ENCODE data around the gene PDE8B. TPM values are rescaled to one million over a fixed set of nuclear protein-coding genes. Genes with fewer than 3 reads are reported as not detected.

PDE8B gene
- total RNA-seq, 1 donor from 2014 or later, result 2.0 TPM

DNA sequence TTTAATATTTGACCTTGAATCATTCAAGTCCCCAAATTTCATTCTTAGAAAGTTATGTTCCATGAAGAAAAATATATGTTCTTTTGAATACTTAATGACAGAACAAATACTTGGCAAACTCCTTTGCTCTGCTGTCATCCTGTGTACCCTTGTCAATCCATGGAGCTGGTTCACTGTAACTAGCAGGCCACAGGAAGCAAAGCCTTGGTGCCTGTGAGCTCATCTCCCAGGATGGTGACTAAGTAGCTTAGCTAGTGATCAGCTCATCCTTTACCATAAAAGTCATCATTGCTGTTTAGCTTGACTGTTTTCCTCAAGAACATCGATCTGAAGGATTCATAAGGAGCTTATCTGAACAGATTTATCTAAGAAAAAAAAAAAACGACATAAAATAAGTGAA lies 216.2 kb downstream of the PDE8B start:
- no peak for DNase-seq (ENCODE audit: extremely low spot score, unreplicated experiment)
- Mint-ChIP-seq H3K27ac (ENCODE audit: unreplicated experiment) (peak overlapping the region; percentile 14), H3K4me1 (ENCODE audit: unreplicated experiment) (peaks cover 42% of the 10 kb centered on the region), H3K27me3 (ENCODE audit: unreplicated experiment) (no peaks in the 10 kb centered on the region), H3K9me3 (ENCODE audit: unreplicated experiment) (no peaks in the 10 kb centered on the region), H3K4me3 (ENCODE audit: unreplicated experiment) (no peak overlapping the region), H3K36me3 (ENCODE audit: unreplicated experiment) (peaks cover 38% of the 10 kb centered on the region)
- TF ChIP-seq, protein P1, sequence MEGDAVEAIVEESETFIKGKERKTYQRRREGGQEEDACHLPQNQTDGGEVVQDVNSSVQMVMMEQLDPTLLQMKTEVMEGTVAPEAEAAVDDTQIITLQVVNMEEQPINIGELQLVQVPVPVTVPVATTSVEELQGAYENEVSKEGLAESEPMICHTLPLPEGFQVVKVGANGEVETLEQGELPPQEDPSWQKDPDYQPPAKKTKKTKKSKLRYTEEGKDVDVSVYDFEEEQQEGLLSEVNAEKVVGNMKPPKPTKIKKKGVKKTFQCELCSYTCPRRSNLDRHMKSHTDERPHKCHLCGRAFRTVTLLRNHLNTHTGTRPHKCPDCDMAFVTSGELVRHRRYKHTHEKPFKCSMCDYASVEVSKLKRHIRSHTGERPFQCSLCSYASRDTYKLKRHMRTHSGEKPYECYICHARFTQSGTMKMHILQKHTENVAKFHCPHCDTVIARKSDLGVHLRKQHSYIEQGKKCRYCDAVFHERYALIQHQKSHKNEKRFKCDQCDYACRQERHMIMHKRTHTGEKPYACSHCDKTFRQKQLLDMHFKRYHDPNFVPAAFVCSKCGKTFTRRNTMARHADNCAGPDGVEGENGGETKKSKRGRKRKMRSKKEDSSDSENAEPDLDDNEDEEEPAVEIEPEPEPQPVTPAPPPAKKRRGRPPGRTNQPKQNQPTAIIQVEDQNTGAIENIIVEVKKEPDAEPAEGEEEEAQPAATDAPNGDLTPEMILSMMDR (IDR thresholded peaks at IDR 0.05), result no peak

DNA sequence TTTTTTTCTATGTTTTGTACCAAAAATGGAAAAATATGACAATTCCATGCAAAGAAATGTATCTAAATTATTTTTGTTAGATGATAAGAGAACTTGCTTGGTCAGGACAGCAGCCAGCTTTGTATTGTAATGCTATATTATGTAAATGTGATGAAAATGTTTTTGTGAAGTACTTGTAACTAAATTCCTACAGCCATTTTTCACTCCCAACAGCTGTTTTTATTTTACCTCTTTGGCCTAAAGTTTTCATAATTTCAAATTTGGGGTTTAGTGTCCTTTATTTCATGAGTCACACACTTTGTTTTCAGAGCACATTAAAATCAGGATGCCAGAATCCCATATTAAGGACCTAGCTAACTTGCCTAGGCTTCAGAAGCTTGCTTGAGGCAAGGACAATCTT lies 217.5 kb downstream of the PDE8B start:
- H3K27ac Mint-ChIP-seq (ENCODE audit: unreplicated experiment), result peak overlapping the region; percentile 82
- H3K4me3 Mint-ChIP-seq (ENCODE audit: unreplicated experiment), result no peak overlapping the region
- no peaks in the 10 kb centered on the region for H3K27me3 Mint-ChIP-seq (ENCODE audit: unreplicated experiment)
- H3K9me3 Mint-ChIP-seq (ENCODE audit: unreplicated experiment), result no peaks in the 10 kb centered on the region
- H3K4me1 Mint-ChIP-seq (ENCODE audit: unreplicated experiment), result peaks cover 42% of the 10 kb centered on the region
- DNase-seq (ENCODE audit: extremely low spot score, unreplicated experiment), result no peak
- peaks cover 47% of the 10 kb centered on the region for H3K36me3 Mint-ChIP-seq (ENCODE audit: unreplicated experiment)
- TF ChIP-seq, protein P1 (IDR thresholded peaks at IDR 0.05), result no peak

DNA sequence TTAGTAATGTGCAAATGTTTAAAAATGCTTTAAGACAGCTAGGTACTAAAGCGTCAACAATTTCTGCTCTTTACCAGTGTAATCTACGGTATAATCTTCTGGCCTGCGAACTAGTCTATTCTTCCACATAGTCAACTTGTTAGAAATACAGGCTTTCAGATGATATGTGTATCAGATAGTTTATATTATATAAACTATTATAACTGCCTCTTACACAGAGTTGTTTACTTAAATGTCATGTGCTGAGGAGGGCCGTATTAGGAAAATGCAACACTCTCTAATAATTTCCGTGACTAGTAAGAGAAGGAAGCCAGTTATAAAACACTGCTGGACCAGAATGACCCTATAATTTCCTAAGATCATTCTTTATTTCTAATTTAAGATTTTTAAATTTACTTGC lies 218.0 kb downstream of the PDE8B start:
- Mint-ChIP-seq H3K4me1 (ENCODE audit: unreplicated experiment) (peaks cover 42% of the 10 kb centered on the region), H3K4me3 (ENCODE audit: unreplicated experiment) (no peak overlapping the region), H3K9me3 (ENCODE audit: unreplicated experiment) (no peaks in the 10 kb centered on the region), H3K27ac (ENCODE audit: unreplicated experiment) (peak overlapping the region; percentile 82), H3K27me3 (ENCODE audit: unreplicated experiment) (no peaks in the 10 kb centered on the region), H3K36me3 (ENCODE audit: unreplicated experiment) (peaks cover 44% of the 10 kb centered on the region)
- no peak for DNase-seq (ENCODE audit: extremely low spot score, unreplicated experiment)
- TF ChIP-seq, protein P1 (IDR thresholded peaks at IDR 0.05), result no peak

DNA sequence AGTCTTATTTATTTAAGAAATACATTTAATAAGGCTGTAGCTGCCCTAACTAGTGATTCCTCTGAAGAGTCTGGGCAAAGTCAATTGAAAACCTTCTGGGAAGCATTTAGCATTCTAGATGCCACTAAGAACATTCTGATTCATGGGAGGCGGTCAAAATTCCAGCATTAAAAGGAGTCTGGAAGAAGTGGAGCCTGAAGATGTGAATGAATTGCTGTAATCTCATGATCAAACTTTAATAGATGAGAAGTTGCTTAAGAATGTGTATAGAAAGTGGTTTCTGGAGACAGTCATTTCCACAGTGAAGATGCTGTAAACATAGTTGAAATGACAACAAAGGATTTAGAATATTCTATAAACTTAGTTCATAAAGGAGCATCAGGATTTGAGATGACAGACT lies 220.2 kb downstream of the PDE8B start:
- Mint-ChIP-seq H3K4me3 (ENCODE audit: unreplicated experiment) (no peak overlapping the region), H3K27me3 (ENCODE audit: unreplicated experiment) (no peaks in the 10 kb centered on the region), H3K9me3 (ENCODE audit: unreplicated experiment) (no peaks in the 10 kb centered on the region), H3K4me1 (ENCODE audit: unreplicated experiment) (peaks cover 41% of the 10 kb centered on the region), H3K27ac (ENCODE audit: unreplicated experiment) (no peak overlapping the region), H3K36me3 (ENCODE audit: unreplicated experiment) (peaks cover 45% of the 10 kb centered on the region)
- TF ChIP-seq, protein P1 (IDR thresholded peaks at IDR 0.05), result no peak
- DNase-seq (ENCODE audit: extremely low spot score, unreplicated experiment), result no peak

DNA sequence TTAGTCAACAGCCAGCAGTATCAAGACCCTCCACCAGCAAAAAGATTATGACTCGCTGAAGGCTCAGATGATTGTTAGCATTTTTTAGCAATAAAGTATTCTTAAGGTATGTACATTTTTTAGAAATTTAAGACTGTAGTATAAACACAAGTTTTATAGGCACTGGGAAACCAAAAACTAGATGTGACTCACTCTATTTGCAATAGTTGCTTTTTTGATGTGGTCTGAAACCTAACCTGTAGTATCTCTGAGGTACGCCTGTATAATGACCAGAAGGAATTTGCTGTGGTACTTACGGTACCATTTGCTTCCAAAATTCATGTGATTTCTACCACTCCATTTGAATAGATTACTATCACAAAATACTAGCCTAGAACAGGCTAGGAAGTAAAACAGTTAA lies 220.8 kb downstream of the PDE8B start:
- no peak overlapping the region for H3K4me3 Mint-ChIP-seq (ENCODE audit: unreplicated experiment)
- H3K27me3 Mint-ChIP-seq (ENCODE audit: unreplicated experiment), result no peaks in the 10 kb centered on the region
- H3K4me1 Mint-ChIP-seq (ENCODE audit: unreplicated experiment), result peaks cover 35% of the 10 kb centered on the region
- H3K27ac Mint-ChIP-seq (ENCODE audit: unreplicated experiment), result no peak overlapping the region
- H3K9me3 Mint-ChIP-seq (ENCODE audit: unreplicated experiment), result no peaks in the 10 kb centered on the region
- TF ChIP-seq, protein P1 (IDR thresholded peaks at IDR 0.05), result no peak
- DNase-seq (ENCODE audit: extremely low spot score, unreplicated experiment), result no peak
- H3K36me3 Mint-ChIP-seq (ENCODE audit: unreplicated experiment), result peaks cover 44% of the 10 kb centered on the region

Measured in osteocyte (in vitro differentiated cells).